GM19193 (cell line): Measurements from ENCODE around the gene RASGRP2.

Experiments
- POLR2A ChIP-seq: IDR thresholded peaks from 4 replicates; pipeline ENCODE4 v1.6.1; 2011; ENCODE audit not compliant: insufficient read depth, insufficient read length; ENCODE audit errors: extremely low read depth

RASGRP2 gene

GRCh38 chr11:64694026-64694755 is 49.8 kb downstream of the RASGRP2 start:
- TF ChIP-seq POLR2A, result no peak

GRCh38 chr11:64692764-64693331 is 51.1 kb downstream of the RASGRP2 start:
- TF ChIP-seq POLR2A, result no peak

GRCh38 chr11:64691543-64691942 is 52.4 kb downstream of the RASGRP2 start:
- TF ChIP-seq POLR2A, result no peak

GRCh38 chr11:64690235-64690634 is 53.7 kb downstream of the RASGRP2 start:
- no peak for TF ChIP-seq POLR2A

GRCh38 chr11:64688534-64688982 is 55.4 kb downstream of the RASGRP2 start:
- no peak for TF ChIP-seq POLR2A

- TF ChIP-seq POLR2A, result no peak
Measured at GRCh38 chr11:64687643-64688533, 56.1 kb downstream of the RASGRP2 start.

GRCh38 chr11:64687204-64687603 is 56.7 kb downstream of the RASGRP2 start:
- TF ChIP-seq POLR2A, result no peak

- no peak for TF ChIP-seq POLR2A
Measured at GRCh38 chr11:64686466-64687170, 57.3 kb downstream of the RASGRP2 start.

GRCh38 chr11:64685536-64685935 is 58.4 kb downstream of the RASGRP2 start:
- TF ChIP-seq POLR2A, result no peak

- TF ChIP-seq POLR2A, result no peak
Measured at GRCh38 chr11:64684357-64684756, 59.6 kb downstream of the RASGRP2 start.

GRCh38 chr11:64681171-64681570 is 62.8 kb downstream of the RASGRP2 start:
- no peak for TF ChIP-seq POLR2A

- no peak for TF ChIP-seq POLR2A
Measured at GRCh38 chr11:64679846-64680245, 64.1 kb downstream of the RASGRP2 start.

- TF ChIP-seq POLR2A, result no peak
Measured at GRCh38 chr11:64677441-64678023, 66.4 kb downstream of the RASGRP2 start.
